ENCODE results near the gene MTIF2. TPM values are rescaled to one million over a fixed set of nuclear protein-coding genes. Genes with fewer than 3 reads are reported as not detected.

MTIF2 gene
- polyA plus RNA-seq, 2 of the 4 experiments (the other 2 are of a cell fraction) = 47.2 to 91.6 TPM

- Histone ChIP-seq H3K4me2 (peak overlapping the region; percentile 86), H3K4me3 (no peak overlapping the region), H3K27ac (no peak overlapping the region), H3K4me1 (peaks cover 25% of the 10 kb centered on the region), H3K9me3 (no peaks in the 10 kb centered on the region)
- DNase-seq (ENCODE audit: low read depth in 1 of 2, low spot score in 1 of 2) (no peak), FAIRE-seq (no peak), ATAC-seq (no peak)
- WGBS (ENCODE audit: missing lambda C conversion rate) = 77% methylated on average over 3 of the region's 3 CpGs
- ChIA-PET CTCF (no interaction called here), POLR2A (interaction anchor here (0.5 kb wide), 1 partner anchor 15 kb away, joined by 3 read pairs; no protein-coding TSS in a partner anchor)
- TF ChIP-seq EHMT2 (IDR thresholded peaks at IDR 0.05; ENCODE audit: low read depth) (no peak), JUN (IDR thresholded peaks at IDR 0.05) (no peak; a peak in 3 of 5 replicates), RARB (CRISPR knock-in tag; IDR thresholded peaks at IDR 0.05) (0 out of 2 replicates have a peak, but pooled peaks have one; percentile 28), BCL3 (IDR thresholded peaks at IDR 0.05) (0 out of 3 replicates have a peak, but pooled peaks have one; percentile 13), HOXA7 (CRISPR knock-in tag; IDR thresholded peaks at IDR 0.05) (no peak)
Measured at GRCh38 chr2:55235724-55236538, 33.1 kb downstream of the MTIF2 start.

- Histone ChIP-seq H3K9me3 (no peaks in the 10 kb centered on the region), H3K4me2 (peak overlapping the region; percentile 86), H3K4me1 (peaks cover 34% of the 10 kb centered on the region), H3K4me3 (peak overlapping the region; percentile 82), H3K27ac (peak overlapping the region; percentile 85 to 89)
- no peak for DNase-seq (ENCODE audit: low read depth in 1 of 2, low spot score in 1 of 2)
- FAIRE-seq = no peak
- 0 out of 2 replicates have a peak, but pooled peaks have one; percentile 15 for TF ChIP-seq TFCP2L1 (CRISPR knock-in tag; IDR thresholded peaks at IDR 0.05)
- no peak for TF ChIP-seq CHD2 (IDR thresholded peaks at IDR 0.05; ENCODE audit: low read length, partially characterized antibody)
- WGBS (ENCODE audit: missing lambda C conversion rate) = 16% methylated on average over 7 of the region's 7 CpGs
- POLR2A ChIA-PET = no interaction called here
- CTCF ChIA-PET = no interaction called here
- ATAC-seq = no peak
Measured at GRCh38 chr2:55233658-55233940, 35.4 kb downstream of the MTIF2 start.

GRCh38 chr2:55232863-55233657, 36.0 kb downstream of the MTIF2 start:
- WGBS (ENCODE audit: missing lambda C conversion rate) = 1% methylated on average over 33 of the region's 33 CpGs
- TF ChIP-seq MAX (IDR thresholded peaks at IDR 0.05) (peak; percentile 50), HES2 (IDR thresholded peaks at IDR 0.05) (no peak), JUN (IDR thresholded peaks at IDR 0.05) (peak in 1 of 2 experiments; percentile 38; a peak in 1 of 5 replicates), PHF8 (IDR thresholded peaks at IDR 0.05; ENCODE audit: borderline replicate concordance, low read depth) (peak; percentile 11; the same call in 1 of the 2 replicates), KDM5A (IDR thresholded peaks at IDR 0.05) (0 out of 2 replicates have a peak, but pooled peaks have one; percentile 50), E2F6 (IDR thresholded peaks at IDR 0.05; ENCODE audit: borderline replicate concordance, low read depth) (peak; percentile 49; the same call in 1 of the 2 replicates), HOXA7 (CRISPR knock-in tag; IDR thresholded peaks at IDR 0.05) (no peak), MYC (IDR thresholded peaks at IDR 0.05; ENCODE audit: borderline replicate concordance, low read length) (peak; percentile 65), FOSL2 (IDR thresholded peaks at IDR 0.05) (no peak), FOSL2 (CRISPR knock-in tag; IDR thresholded peaks at IDR 0.05) (0 out of 2 replicates have a peak, but pooled peaks have one; percentile 0), TFCP2L1 (CRISPR knock-in tag; IDR thresholded peaks at IDR 0.05) (0 out of 2 replicates have a peak, but pooled peaks have one; percentile 14), BCL3 (IDR thresholded peaks at IDR 0.05) (peak; percentile 56; the same call in 1 of the 3 replicates)
- DNase-seq (ENCODE audit: low read depth in 1 of 2, low spot score in 1 of 2) (peak in 1 of 2 experiments; percentile 19), ATAC-seq (peak in 1 of 2 experiments; percentile 11; a peak in 2 of 6 replicates), FAIRE-seq (no peak)
- H3K4me2 ChIP-seq = peak overlapping the region; percentile 86
- peak overlapping the region; percentile 85 to 89 for H3K27ac ChIP-seq
- peaks cover 34% of the 10 kb centered on the region for H3K4me1 ChIP-seq
- POLR2A ChIA-PET = interaction anchor here (0.6 to 1.5 kb wide), 13 partner anchors 10 to 289 kb away, joined by 3 to 31 read pairs (median 4); partner anchors contain the start of genes CCDC88A, CFAP36, MTIF2 and RTN4
- peak overlapping the region; percentile 82 for H3K4me3 ChIP-seq
- H3K9me3 ChIP-seq = no peaks in the 10 kb centered on the region
- CTCF ChIA-PET = interaction anchor here (0.9 kb wide), 2 partner anchors 65 to 333 kb away, joined by 3 read pairs; no protein-coding TSS in a partner anchor
